Motor neuron (in vitro differentiated cells): ENCODE measurements around the gene BRPF3. TPM values are rescaled to one million over a fixed set of nuclear protein-coding genes. Genes with fewer than 3 reads are reported as not detected.

Experiments
- total RNA-seq, 8 experiments: library from RNA; unstranded; fragments of 300-600 nt; gene quantifications; 2 replicates each; pipeline versions ENCODE4 v1.2.3 to v1.2.4, GENCODE V29; 2022

BRPF3 gene
- total RNA-seq, 8 experiments from 2014 or later, result 8.9 to 32.4 (median 15.9) TPM

Other genes with a start within 250 kb of the BRPF3 start
- gene SLC26A8, start 172.1 kb upstream of the BRPF3 start, total RNA-seq, result under 1 TPM in 7 of 8 experiments, not detected in 1; 0.05 to 0.61 (median 0.22) TPM
- 10 to 100 TPM; 14.7 to 52.3 (median 21.9) TPM for gene MAPK14, start 168.9 kb upstream of the BRPF3 start, total RNA-seq
- 1 to 10 TPM in 3 of 8 experiments, under 1 TPM in 5; 0.42 to 6.8 (median 0.90) TPM for gene MAPK13, start 66.2 kb upstream of the BRPF3 start, total RNA-seq
- under 1 TPM in 5 of 8 experiments, not detected in 3; 0.07 to 0.56 (median 0.17) TPM for gene PNPLA1, start 73.3 kb downstream of the BRPF3 start, total RNA-seq
- gene BNIP5, start 140.1 kb downstream of the BRPF3 start, total RNA-seq, result under 1 TPM in 5 of 8 experiments, not detected in 3; 0.05 to 0.45 (median 0.14) TPM
- 10 to 100 TPM in 1 of 8 experiments, 1 to 10 TPM in 1, under 1 TPM in 4, not detected in 2; 0.29 to 10.8 (median 0.41) TPM for gene ETV7, start 190.9 kb downstream of the BRPF3 start, total RNA-seq
- under 1 TPM; 0.05 to 0.87 (median 0.30) TPM for gene PXT1, start 246.1 kb downstream of the BRPF3 start, total RNA-seq
- gene KCTD20, start 246.3 kb downstream of the BRPF3 start, total RNA-seq, result 10 to 100 TPM; 27.8 to 68.1 (median 37.1) TPM